HCT116 (cell line): ENCODE results near the gene RGS4. TPM values are rescaled to one million over a fixed set of nuclear protein-coding genes. Genes with fewer than 3 reads are reported as not detected.

Source experiments
- ATAC-seq: fragments of 200-7000 bp; cut with Tn5 transposase; 2 replicates; pipeline ENCODE4 v1.9.1; 2020; ENCODE audit warnings: mild to moderate bottlenecking, moderate library complexity
- BruUV-seq: library from RNA; stranded (reverse); fragments of 400-500 nt; replicated peaks from 2 replicates; lab custom pipeline; 2021; lab: Mats Ljungman, UMichigan
- CTCF ChIA-PET: fragments of 300-600 bp; sonication (Branson Sonifier 250); formaldehyde crosslinking; loops from one replicate; lab custom pipeline; 2021; ENCODE audit warnings: antibody characterized with exemption; lab: Charles Lee
- POLR2A ChIA-PET: fragments of 300-600, 350-600 bp; sonication (Branson Sonifier 250); formaldehyde crosslinking; loops from one replicate; lab custom pipeline; 2021; ENCODE audit warnings: antibody characterized with exemption; lab: Charles Lee
- RAD21 ChIA-PET, 2 experiments: fragments of 300-600 bp; sonication (Branson Sonifier 250); formaldehyde crosslinking; loops; one replicate each; lab custom pipeline; 2023; ENCODE audit warnings: low total read pairs in 2 of 2; ENCODE audit not compliant: uncharacterized antibody in 2 of 2, unreplicated experiment in 2 of 2, low non-redundant PET in 1 of 2; lab: Charles Lee
- DNase-seq: peaks from one replicate; pipeline ENCODE4 v3.0.0-alpha.2; 2010; ENCODE audit warnings: low read depth, low spot score
- H2AFZ ChIP-seq: fragments of 200-600 bp; shearing (Covaris generic), sonication (generic); 2 replicates; pipeline ENCODE4 v1.6.1; 2017; ENCODE audit warnings: low read depth, mixed run types, mixed read lengths, antibody characterized with exemption, low read length; ENCODE audit not compliant: poor library complexity, severe bottlenecking
- H3K27ac ChIP-seq: 2 replicates; pipeline ENCODE4 v1.5.1; 2012; ENCODE audit warnings: low read depth, low read length
- H3K27me3 ChIP-seq: fragments of 200-600 bp; sonication (generic); 2 replicates; pipeline ENCODE4 v1.6.1; 2016; ENCODE audit warnings: mixed run types, low read length, mixed read lengths; ENCODE audit not compliant: insufficient read depth
- H3K36me3 ChIP-seq, 2 experiments: fragments of 200-500 bp in 1 of 2; fragments of 200-600 bp in 1 of 2; sonication (Bioruptor generic) in 1 of 2; sonication (generic) in 1 of 2; 2 replicates each; pipeline versions ENCODE4 v1.5.1 to v1.6.1; 2014 to 2016; ENCODE audit warnings: low read length in 2 of 2, inconsistent platforms in 1 of 2, mixed read lengths in 1 of 2, mixed run types in 1 of 2; ENCODE audit not compliant: insufficient read depth in 2 of 2, control insufficient read depth in 1 of 2
- H3K4me1 ChIP-seq, 2 experiments: fragments of 200-600 bp in 1 of 2; sonication (generic) in 1 of 2; 2 replicates each; pipeline versions ENCODE4 v1.5.1 to v1.6.1; 2012 to 2017; ENCODE audit warnings: low read length in 2 of 2, inconsistent platforms in 1 of 2, mild to moderate bottlenecking in 1 of 2, mixed read lengths in 1 of 2, mixed run types in 1 of 2, moderate library complexity in 1 of 2; ENCODE audit not compliant: insufficient read depth in 2 of 2, control insufficient read depth in 1 of 2
- H3K4me2 ChIP-seq: fragments of 200-600 bp; sonication (generic); 2 replicates; pipeline ENCODE4 v1.6.1; 2017; ENCODE audit warnings: mixed run types, low read length, mixed read lengths
- H3K4me3 ChIP-seq, 2 experiments: fragments of 200-600 bp in 1 of 2; sonication (generic) in 1 of 2; replicated peaks in 1 of 2; 2 replicates each; pipeline ENCODE4 v1.5.1; 2011 to 2016; ENCODE audit warnings: low read length in 2 of 2, control low read depth in 1 of 2, low read depth in 1 of 2, mild to moderate bottlenecking in 1 of 2, mixed read lengths in 1 of 2, mixed run types in 1 of 2
- H3K79me2 ChIP-seq: fragments of 200-600 bp; sonication (generic); 2 replicates; pipeline ENCODE4 v1.6.1; 2017; ENCODE audit warnings: mild to moderate bottlenecking, mixed run types, low read length, moderate library complexity, mixed read lengths; ENCODE audit not compliant: insufficient read depth
- H3K9ac ChIP-seq: fragments of 200-600 bp; sonication (generic); 2 replicates; pipeline ENCODE4 v1.6.1; 2016; ENCODE audit warnings: low read length, mixed read lengths
- H3K9me2 ChIP-seq: fragments of 200-600 bp; sonication (generic), shearing (Covaris generic); 2 replicates; pipeline ENCODE4 v1.6.1; 2017; ENCODE audit warnings: mixed run types, mild to moderate bottlenecking, moderate library complexity; ENCODE audit not compliant: insufficient read depth
- H3K9me3 ChIP-seq, 2 experiments: fragments of 200-500 bp in 1 of 2; fragments of 200-600 bp in 1 of 2; sonication (Bioruptor generic) in 1 of 2; sonication (generic) in 1 of 2; 2 replicates each; pipeline ENCODE4 v1.6.1; 2014 to 2017; ENCODE audit warnings: low read length in 2 of 2, mixed read lengths in 2 of 2, inconsistent platforms in 1 of 2, low read depth in 1 of 2, mild to moderate bottlenecking in 1 of 2, mixed run types in 1 of 2, moderate library complexity in 1 of 2; ENCODE audit not compliant: control insufficient read depth in 1 of 2, insufficient read depth in 1 of 2
- H4K20me1 ChIP-seq: fragments of 200-600 bp; sonication (generic), shearing (Covaris generic); 2 replicates; pipeline ENCODE4 v1.6.1; 2017; ENCODE audit warnings: mixed run types, mild to moderate bottlenecking, moderate library complexity; ENCODE audit not compliant: insufficient read depth
- EZH2 ChIP-seq: fragments of 200-600 bp; sonication (generic); IDR thresholded peaks from 2 replicates; pipeline ENCODE4 v1.6.1; 2017; ENCODE audit warnings: antibody characterized with exemption, mixed run types
- POLR2A ChIP-seq: IDR thresholded peaks from 2 replicates; pipeline ENCODE4 v1.7.0; 2011; ENCODE audit warnings: borderline replicate concordance; ENCODE audit not compliant: insufficient read depth, insufficient read length; ENCODE audit errors: extremely low read depth
- TCF7L2 ChIP-seq: IDR thresholded peaks from 2 replicates; pipeline ENCODE4 v1.7.0; 2011; ENCODE audit warnings: borderline replicate concordance, inconsistent platforms; ENCODE audit not compliant: insufficient read depth, insufficient read length; ENCODE audit errors: extremely low read depth
- YY1 ChIP-seq: IDR thresholded peaks from 2 replicates; pipeline ENCODE4 v1.6.1; 2011; ENCODE audit warnings: low read length, low read depth, moderate library complexity, mild to moderate bottlenecking; ENCODE audit not compliant: insufficient replicate concordance; ENCODE audit errors: extremely low read depth
- ZFX ChIP-seq: fragments of 450-650 bp; IDR thresholded peaks from 2 replicates; pipeline ENCODE4 v1.6.1; 2017
- intact Hi-C: fragments of 100-400 bp; cut with micrococcal nuclease; formaldehyde crosslinking; loops from 2 replicates; pipeline ENCODE4 v1.10.0; 2022
- total RNA-seq: library from RNA; stranded (reverse); gene quantifications from one replicate; pipeline ENCODE4 v1.2.1, GENCODE V29; 2021; ENCODE audit not compliant: unreplicated experiment
- TF ChIP-seq, protein P1 (sequence below), 3 experiments: fragments of 200-600 bp in 1 of 3; sonication (generic) in 1 of 3; IDR thresholded peaks in 2 of 3; conservative IDR thresholded peaks in 1 of 3; 2 replicates each; pipeline ENCODE4 v1.5.1; 2012 to 2017; ENCODE audit warnings: low read depth in 2 of 3, low read length in 2 of 3, antibody characterized with exemption in 1 of 3, borderline replicate concordance in 1 of 3, control low read depth in 1 of 3, mild to moderate bottlenecking in 1 of 3, mixed read lengths in 1 of 3, mixed run types in 1 of 3, moderate library complexity in 1 of 3; ENCODE audit not compliant: insufficient read depth in 1 of 3
- TF ChIP-seq, protein P2 (sequence below): IDR thresholded peaks from 2 replicates; pipeline ENCODE4 v1.6.1; 2012; ENCODE audit warnings: low read depth
- TF ChIP-seq, protein P3 (sequence below): IDR thresholded peaks from 2 replicates; pipeline ENCODE4 v1.6.1; 2012

RGS4 gene
- total RNA-seq, 1 experiment from 2014 or later, result not detected

DNA sequence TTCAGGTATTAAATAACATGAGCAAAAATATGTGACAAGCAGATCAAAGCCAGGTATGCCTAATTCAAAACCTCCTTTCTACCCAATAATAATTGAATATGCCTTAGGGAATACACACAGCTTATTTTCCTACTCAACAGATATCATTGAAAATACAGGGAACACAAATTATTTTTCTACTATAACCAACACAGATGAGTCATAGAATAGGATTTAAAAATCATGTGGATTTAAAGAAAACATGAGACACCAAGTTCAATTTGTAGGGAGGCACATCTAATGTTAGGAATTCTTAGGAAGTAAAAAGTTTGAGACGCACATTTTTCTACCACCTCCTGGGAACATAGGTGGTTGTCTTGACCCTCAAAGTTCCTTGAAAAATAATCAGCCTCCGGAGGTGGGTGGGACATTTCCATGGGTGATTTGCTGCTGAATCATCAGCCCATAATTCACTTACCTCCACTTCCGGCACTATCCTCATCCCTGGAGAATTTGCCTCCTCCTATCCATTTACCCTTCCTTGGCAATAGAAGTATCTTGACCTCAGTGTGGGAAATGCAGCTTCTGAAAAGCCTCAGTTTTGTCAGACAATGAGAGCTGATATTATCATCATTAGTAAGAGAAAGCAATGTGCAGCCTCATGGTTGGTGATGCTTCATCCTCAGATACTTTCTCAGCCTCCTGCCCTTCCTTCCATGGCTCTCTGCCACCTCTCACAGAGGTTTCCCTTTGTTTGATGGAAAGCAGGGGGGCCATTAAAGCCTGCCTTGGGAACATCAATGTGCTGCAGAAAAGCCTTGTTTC lies 33.5 kb upstream of the RGS4 start (continued):
- TF ChIP-seq, protein P1, sequence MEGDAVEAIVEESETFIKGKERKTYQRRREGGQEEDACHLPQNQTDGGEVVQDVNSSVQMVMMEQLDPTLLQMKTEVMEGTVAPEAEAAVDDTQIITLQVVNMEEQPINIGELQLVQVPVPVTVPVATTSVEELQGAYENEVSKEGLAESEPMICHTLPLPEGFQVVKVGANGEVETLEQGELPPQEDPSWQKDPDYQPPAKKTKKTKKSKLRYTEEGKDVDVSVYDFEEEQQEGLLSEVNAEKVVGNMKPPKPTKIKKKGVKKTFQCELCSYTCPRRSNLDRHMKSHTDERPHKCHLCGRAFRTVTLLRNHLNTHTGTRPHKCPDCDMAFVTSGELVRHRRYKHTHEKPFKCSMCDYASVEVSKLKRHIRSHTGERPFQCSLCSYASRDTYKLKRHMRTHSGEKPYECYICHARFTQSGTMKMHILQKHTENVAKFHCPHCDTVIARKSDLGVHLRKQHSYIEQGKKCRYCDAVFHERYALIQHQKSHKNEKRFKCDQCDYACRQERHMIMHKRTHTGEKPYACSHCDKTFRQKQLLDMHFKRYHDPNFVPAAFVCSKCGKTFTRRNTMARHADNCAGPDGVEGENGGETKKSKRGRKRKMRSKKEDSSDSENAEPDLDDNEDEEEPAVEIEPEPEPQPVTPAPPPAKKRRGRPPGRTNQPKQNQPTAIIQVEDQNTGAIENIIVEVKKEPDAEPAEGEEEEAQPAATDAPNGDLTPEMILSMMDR (IDR thresholded peaks at IDR 0.05 in 2 of 3, conservative IDR thresholded peaks at IDR 0.05 in 1 of 3; ENCODE audit: borderline replicate concordance in 1 of 3, insufficient read depth in 1 of 3, low read depth in 2 of 3, low read length in 2 of 3), result no peak
- no peak for TF ChIP-seq ZFX

DNA sequence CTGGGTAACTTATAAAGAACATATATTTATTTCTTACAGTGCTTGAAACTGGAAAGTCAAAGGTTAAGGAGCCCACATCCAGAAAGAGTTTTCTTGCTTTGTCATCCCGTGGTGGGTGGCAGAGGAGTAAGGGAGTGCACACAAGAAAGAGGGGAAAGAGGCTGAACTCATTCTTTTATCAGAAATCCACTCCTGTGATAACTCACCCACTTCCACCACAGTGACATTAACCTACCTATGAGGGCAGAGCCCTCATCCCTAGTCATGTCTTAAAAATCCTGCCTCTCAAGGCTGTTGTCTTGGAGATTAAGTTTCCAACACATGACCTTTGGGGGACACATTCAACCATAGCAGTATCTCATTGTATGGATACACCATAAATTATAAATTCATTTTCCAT lies 32.5 kb upstream of the RGS4 start:
- DNase-seq (no peak), ATAC-seq (no peak)
- Histone ChIP-seq H3K4me3 (no peak overlapping the region), H3K9me3 (no peaks in the 10 kb centered on the region), H3K27ac (peak overlapping the region; percentile 48; the same call in 1 of the 2 replicates), H3K9ac (no peak overlapping the region), H4K20me1 (no peaks in the 10 kb centered on the region), H2AFZ (peak overlapping the region; percentile 6), H3K36me3 (no peaks in the 10 kb centered on the region), H3K4me1 (peaks cover 14 to 24% of the 10 kb centered on the region in 2 experiments), H3K27me3 (no peaks in the 10 kb centered on the region), H3K79me2 (no peaks in the 10 kb centered on the region), H3K4me2 (peak overlapping the region; percentile 64), H3K9me2 (peaks cover 5% of the 10 kb centered on the region; the same call in 1 of the 2 replicates)
- ChIA-PET CTCF (no interaction called here), RAD21 (no interaction called here), POLR2A (no interaction called here)
- intact Hi-C loops, result no loop called here
- BruUV-seq, result no TSS peak
- TF ChIP-seq ZFX, result no peak
- no peak for TF ChIP-seq TCF7L2
- no peak for TF ChIP-seq YY1
- TF ChIP-seq, protein P2, sequence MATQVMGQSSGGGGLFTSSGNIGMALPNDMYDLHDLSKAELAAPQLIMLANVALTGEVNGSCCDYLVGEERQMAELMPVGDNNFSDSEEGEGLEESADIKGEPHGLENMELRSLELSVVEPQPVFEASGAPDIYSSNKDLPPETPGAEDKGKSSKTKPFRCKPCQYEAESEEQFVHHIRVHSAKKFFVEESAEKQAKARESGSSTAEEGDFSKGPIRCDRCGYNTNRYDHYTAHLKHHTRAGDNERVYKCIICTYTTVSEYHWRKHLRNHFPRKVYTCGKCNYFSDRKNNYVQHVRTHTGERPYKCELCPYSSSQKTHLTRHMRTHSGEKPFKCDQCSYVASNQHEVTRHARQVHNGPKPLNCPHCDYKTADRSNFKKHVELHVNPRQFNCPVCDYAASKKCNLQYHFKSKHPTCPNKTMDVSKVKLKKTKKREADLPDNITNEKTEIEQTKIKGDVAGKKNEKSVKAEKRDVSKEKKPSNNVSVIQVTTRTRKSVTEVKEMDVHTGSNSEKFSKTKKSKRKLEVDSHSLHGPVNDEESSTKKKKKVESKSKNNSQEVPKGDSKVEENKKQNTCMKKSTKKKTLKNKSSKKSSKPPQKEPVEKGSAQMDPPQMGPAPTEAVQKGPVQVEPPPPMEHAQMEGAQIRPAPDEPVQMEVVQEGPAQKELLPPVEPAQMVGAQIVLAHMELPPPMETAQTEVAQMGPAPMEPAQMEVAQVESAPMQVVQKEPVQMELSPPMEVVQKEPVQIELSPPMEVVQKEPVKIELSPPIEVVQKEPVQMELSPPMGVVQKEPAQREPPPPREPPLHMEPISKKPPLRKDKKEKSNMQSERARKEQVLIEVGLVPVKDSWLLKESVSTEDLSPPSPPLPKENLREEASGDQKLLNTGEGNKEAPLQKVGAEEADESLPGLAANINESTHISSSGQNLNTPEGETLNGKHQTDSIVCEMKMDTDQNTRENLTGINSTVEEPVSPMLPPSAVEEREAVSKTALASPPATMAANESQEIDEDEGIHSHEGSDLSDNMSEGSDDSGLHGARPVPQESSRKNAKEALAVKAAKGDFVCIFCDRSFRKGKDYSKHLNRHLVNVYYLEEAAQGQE, result no peak
- TF ChIP-seq, protein P3, sequence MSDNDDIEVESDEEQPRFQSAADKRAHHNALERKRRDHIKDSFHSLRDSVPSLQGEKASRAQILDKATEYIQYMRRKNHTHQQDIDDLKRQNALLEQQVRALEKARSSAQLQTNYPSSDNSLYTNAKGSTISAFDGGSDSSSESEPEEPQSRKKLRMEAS, result no peak
- no peak for TF ChIP-seq EZH2
- no peak for TF ChIP-seq POLR2A
- TF ChIP-seq, protein P1 (IDR thresholded peaks at IDR 0.05 in 2 of 3, conservative IDR thresholded peaks at IDR 0.05 in 1 of 3; ENCODE audit: borderline replicate concordance in 1 of 3, insufficient read depth in 1 of 3, low read depth in 2 of 3, low read length in 2 of 3), result no peak
